Upper lobe of right lung (tissue), 1 donor: Measurements from ENCODE around the gene PER2. TPM values are rescaled to one million over a fixed set of nuclear protein-coding genes. Genes with fewer than 3 reads are reported as not detected.

Experiments used
- ATAC-seq: fragments of 200-7000 bp; cut with Tn5 transposase; one replicate; pipeline ENCODE4 v1.9.1; 2020; ENCODE audit warnings: mild to moderate bottlenecking, moderate library complexity
- DNase-seq: peaks from one replicate; pipeline ENCODE4 v3.0.0-alpha.2; 2020
- H3K27ac ChIP-seq: fragments of 200-600 bp; one replicate; pipeline ENCODE4 v1.8.0; 2022
- H3K27me3 ChIP-seq: fragments of 200-600 bp; one replicate; pipeline ENCODE4 v1.8.0; 2022; ENCODE audit warnings: mild to moderate bottlenecking
- H3K36me3 ChIP-seq: fragments of 200-600 bp; one replicate; pipeline ENCODE4 v1.8.0; 2022
- H3K4me1 ChIP-seq: fragments of 200-600 bp; one replicate; pipeline ENCODE4 v1.8.0; 2022
- H3K4me3 ChIP-seq: fragments of 200-600 bp; one replicate; pipeline ENCODE4 v1.8.0; 2022; ENCODE audit warnings: mild to moderate bottlenecking
- H3K9me3 ChIP-seq: fragments of 200-600 bp; one replicate; pipeline ENCODE4 v1.8.0; 2022
- intact Hi-C: fragments of 100-400 bp; cut with DNase I; formaldehyde crosslinking; loops from one replicate; pipeline ENCODE4 v1.11.0; 2022
- total RNA-seq: library from RNA; stranded (reverse); fragmentation: NEBNext Ultra II Directional; extraction: Animal tissue kit (Norgen Biotek cat#: 25700); gene quantifications from one replicate; pipeline ENCODE4 v1.2.1, GENCODE V29; 2021
- TF ChIP-seq, protein P1 (sequence below): fragments of 200-600 bp; IDR thresholded peaks from one replicate; pipeline ENCODE4 v1.8.0; 2022; ENCODE audit warnings: antibody characterized with exemption
- donor health status: DM: no; HTN: yes; CAD: no; lungs with severe emphysema.

Gene PER2
- total RNA-seq, 1 donor from 2014 or later: 22.7 TPM

DNA sequence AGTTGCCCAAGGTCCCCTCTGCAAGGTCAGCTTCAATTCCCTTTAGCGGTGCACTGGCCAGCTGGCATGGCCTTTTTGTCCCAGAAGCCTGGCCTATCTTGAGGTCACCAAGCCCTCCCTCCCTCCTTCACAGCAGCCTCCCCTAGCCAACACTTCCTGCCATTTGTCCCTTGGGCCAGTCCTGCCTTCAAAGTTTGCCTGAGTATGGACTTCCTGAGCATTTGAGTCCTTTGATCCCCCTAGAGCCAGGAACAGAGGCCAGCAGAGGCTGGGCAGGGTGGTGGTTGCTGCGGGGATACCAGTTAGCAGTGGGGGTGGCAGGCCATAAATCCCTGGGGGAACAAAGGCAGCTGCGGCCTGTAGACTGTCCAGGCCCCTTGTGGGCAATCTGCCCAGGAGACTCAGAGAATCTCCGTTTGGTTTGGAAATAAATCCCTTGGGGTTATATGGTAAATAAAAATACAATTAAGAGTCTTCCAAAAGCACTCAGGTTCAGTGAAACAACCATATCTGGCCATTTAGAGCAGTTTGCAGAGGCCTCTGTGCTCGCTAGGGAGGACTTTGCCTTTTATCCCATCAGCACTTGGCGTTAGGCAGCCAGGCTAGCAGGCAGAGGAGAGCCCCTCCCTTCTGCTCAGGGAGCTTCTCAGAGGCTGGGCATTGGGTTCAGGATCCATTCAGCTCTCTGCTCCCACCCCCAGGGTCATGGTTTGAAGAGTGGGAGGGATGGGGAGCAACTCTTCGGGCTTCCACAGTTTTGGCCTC is 45.5 kb downstream of the PER2 start:
- H3K36me3 ChIP-seq: peaks cover 20% of the 10 kb centered on the region
- DNase-seq: peak; percentile 40
- peaks cover 8% of the 10 kb centered on the region for H3K4me1 ChIP-seq
- ATAC-seq: no peak
- no peaks in the 10 kb centered on the region for H3K9me3 ChIP-seq
- no peak overlapping the region for H3K4me3 ChIP-seq
- H3K27me3 ChIP-seq: peaks cover 8% of the 10 kb centered on the region
- H3K27ac ChIP-seq: no peak overlapping the region
- TF ChIP-seq, protein P1, sequence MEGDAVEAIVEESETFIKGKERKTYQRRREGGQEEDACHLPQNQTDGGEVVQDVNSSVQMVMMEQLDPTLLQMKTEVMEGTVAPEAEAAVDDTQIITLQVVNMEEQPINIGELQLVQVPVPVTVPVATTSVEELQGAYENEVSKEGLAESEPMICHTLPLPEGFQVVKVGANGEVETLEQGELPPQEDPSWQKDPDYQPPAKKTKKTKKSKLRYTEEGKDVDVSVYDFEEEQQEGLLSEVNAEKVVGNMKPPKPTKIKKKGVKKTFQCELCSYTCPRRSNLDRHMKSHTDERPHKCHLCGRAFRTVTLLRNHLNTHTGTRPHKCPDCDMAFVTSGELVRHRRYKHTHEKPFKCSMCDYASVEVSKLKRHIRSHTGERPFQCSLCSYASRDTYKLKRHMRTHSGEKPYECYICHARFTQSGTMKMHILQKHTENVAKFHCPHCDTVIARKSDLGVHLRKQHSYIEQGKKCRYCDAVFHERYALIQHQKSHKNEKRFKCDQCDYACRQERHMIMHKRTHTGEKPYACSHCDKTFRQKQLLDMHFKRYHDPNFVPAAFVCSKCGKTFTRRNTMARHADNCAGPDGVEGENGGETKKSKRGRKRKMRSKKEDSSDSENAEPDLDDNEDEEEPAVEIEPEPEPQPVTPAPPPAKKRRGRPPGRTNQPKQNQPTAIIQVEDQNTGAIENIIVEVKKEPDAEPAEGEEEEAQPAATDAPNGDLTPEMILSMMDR: no peak
- intact Hi-C loops: no loop called here

DNA sequence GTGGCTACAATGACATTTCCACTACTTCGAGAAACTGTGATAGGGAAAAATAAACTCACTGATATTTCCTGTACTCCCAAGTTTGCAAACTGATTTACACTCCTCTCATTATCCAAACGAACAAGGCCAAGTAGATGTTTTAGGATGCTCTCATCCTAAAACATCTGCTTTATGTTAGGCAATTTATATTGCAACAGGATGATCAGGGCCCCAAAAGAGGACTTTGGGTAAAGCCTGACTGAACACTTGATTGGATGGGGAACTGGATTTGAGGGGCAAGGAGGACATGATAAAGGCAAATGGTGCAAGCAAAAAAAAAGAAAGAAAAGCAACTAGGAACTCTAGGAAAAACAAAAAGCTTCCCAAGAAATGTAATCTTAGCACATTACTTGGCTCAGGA is 46.4 kb downstream of the PER2 start:
- TF ChIP-seq, protein P1: no peak
- intact Hi-C loops: no loop called here
- H3K27ac ChIP-seq: no peak overlapping the region
- peaks cover 5% of the 10 kb centered on the region for H3K4me1 ChIP-seq
- ATAC-seq (no peak), DNase-seq (no peak)
- no peaks in the 10 kb centered on the region for H3K9me3 ChIP-seq
- H3K27me3 ChIP-seq: peaks cover 8% of the 10 kb centered on the region
- no peak overlapping the region for H3K4me3 ChIP-seq
- H3K36me3 ChIP-seq: peaks cover 20% of the 10 kb centered on the region

DNA sequence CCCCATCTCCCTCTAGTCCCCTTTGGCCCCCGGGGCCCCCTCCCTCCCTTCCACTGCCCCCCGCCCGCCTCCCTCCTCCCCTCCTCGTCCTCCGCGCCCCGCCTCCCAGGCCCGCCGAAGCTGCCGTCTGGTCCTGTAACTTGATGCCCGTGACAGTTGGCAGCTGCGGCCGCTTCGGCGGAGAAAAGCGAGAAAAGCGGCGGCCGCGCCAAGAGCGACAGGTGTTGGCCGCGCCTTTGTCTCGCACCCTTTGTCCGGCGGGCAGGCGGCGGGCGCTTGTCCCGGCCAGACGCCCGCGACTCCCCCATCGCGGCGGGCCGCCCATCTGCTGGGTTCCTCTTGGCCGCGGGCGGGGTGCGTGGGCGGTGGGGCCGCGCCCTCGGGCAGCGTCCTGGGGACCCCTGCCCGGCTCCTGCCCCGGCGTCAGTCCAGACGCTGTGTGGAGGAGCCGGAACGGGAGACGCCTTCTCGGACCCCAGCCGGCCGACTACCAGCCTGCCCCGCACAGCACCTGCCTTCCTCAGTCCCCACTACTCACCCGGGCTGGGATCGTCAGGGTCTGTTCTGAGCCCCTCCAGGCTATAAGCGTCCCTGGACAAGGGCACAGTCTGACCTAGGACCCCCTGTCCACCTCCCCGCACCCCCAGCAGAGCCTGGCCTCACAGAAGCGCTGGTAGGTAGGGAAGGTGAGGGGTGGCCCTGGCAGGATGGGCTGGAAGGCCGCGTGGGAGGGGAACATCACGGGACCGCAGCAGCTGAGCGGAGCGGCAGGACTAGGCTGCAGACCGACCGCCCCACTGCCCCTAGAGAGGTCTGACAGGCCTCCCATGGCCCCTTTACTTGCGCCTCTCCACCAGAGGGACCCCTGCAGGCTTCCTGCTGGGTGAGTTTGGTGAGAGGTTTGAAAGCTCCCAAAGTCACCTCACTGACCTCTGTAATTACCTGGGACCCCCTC is 47.4 kb downstream of the PER2 start:
- peak; percentile 10 for ATAC-seq
- peak; percentile 81 for DNase-seq
- Histone ChIP-seq H3K9me3 (no peaks in the 10 kb centered on the region), H3K36me3 (peaks cover 12% of the 10 kb centered on the region), H3K27ac (no peak overlapping the region), H3K4me1 (peaks cover 5% of the 10 kb centered on the region), H3K27me3 (peaks cover 8% of the 10 kb centered on the region), H3K4me3 (peak overlapping the region; percentile 61)
- intact Hi-C loops: no loop called here
- TF ChIP-seq, protein P1: no peak

DNA sequence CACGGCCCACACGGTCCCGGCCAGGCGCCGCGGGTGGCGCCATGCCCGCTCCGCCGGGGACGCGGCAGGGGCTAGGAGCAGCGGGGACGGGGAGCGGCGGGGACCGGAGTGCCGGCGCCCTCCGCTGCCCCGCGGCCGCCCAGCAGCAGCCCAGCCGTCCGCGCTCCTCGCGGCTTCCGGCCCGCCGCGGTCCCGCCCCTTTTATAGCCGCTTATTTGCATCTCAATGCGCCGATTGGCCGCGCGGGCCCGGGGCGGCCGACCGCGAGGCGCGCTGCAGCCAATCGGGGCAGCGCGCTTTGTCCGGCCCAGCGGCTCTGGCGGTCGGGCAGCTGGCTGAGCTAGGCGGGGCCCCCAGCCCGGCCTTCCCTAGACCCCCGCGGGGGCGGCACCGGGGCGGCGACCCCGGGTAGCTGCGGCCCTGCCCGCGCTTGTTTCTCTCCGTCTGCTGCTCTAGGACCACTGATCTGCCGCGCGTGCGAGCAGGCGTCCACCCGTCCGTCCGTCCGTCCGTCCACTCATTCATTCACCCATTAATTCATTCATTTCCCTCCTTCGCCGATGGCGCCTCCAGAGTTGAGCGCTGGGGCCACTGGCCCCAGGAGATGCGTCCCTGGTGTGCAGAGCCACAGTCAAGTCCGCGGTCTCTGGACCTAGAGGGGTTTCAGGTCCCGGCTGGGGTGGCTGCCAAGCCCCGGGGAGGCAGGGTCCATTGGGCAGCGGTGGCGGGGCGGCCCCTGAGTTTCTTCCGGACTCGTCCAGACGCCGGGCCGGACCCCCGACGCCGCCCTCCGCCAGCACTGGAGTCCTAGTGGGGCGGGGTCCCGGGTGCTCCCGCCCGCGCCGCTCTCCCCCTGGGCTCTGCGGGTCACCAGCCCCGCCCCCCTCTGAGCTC is 48.3 kb downstream of the PER2 start, which contains the start of gene HES6:
Gene HES6 (minus strand): TSS at position 176 of the 894 bp plus-strand sequence. CDS start 133 bp downstream, at position 43.
- peak within 1 kb of the TSS; percentile 61 for H3K4me3 ChIP-seq
- TF ChIP-seq, protein P1: no peak
- peak; percentile 94 for ATAC-seq
- intact Hi-C loops: no loop called here
- peaks cover 5% of the 10 kb centered on the region for H3K4me1 ChIP-seq
- no peak within 1 kb of the TSS for H3K27ac ChIP-seq
- H3K27me3 ChIP-seq: peaks cover 8% of the 10 kb centered on the region
- peak; percentile 95 for DNase-seq
- no peaks in the 10 kb centered on the region for H3K9me3 ChIP-seq
- H3K36me3 ChIP-seq: peaks cover 3% of the 10 kb centered on the region

DNA sequence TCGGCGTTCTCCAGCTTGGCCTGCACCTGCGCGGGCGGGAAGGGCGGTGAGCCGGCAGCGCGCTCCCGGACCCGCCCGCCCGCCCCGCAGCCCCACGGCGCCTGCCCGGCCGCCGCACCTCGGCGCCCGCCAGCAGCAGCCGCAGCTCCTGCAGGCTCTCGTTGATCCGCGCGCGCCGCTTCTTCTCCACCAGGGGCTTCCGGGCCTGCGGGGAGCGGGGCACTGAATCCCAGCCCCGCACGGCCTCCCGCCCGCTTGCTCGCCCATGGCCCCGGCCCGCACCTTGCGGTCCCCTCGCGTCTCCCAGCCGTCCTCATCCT is 48.9 kb downstream of the PER2 start:
- Histone ChIP-seq H3K9me3 (no peaks in the 10 kb centered on the region), H3K27me3 (peaks cover 8% of the 10 kb centered on the region), H3K27ac (no peak overlapping the region), H3K4me1 (peaks cover 8% of the 10 kb centered on the region), H3K4me3 (peak overlapping the region; percentile 61), H3K36me3 (no peaks in the 10 kb centered on the region)
- intact Hi-C loops: no loop called here
- no peak for ATAC-seq
- TF ChIP-seq, protein P1: no peak
- DNase-seq: peak; percentile 74
